Measurements from ENCODE around the gene SIVA1. TPM values are rescaled to one million over a fixed set of nuclear protein-coding genes. Genes with fewer than 3 reads are reported as not detected.

SIVA1 gene
- total RNA-seq, 2 donors from 2014 or later = 111 to 130 TPM

- Histone ChIP-seq H3K4me3 (no peak overlapping the region), H3K9me3 (no peaks in the 10 kb centered on the region), H3K27me3 (no peaks in the 10 kb centered on the region), H3K36me3 (replicated peaks in 1 of 2; ENCODE audit: insufficient read depth in 1 of 2, low read depth in 2 of 2) (peaks cover 0 to 4% of the 10 kb centered on the region in 2 donors), H3K27ac (no peak overlapping the region), H3K4me1 (no peaks in the 10 kb centered on the region)
- WGBS, 2 donors = 87 to 89% methylated on average over 3 to 18 of the region's 18 CpGs
- no peak for ATAC-seq
- no peak for TF ChIP-seq POLR2A (IDR thresholded peaks at IDR 0.05)
- TF ChIP-seq CTCF (IDR thresholded peaks at IDR 0.05) = no peak
- DNase-seq = no peak
- intact Hi-C loops (cut with DNase I) = no loop called here
Measured at GRCh38 chr14:104715416-104715815, 37.5 kb upstream of the SIVA1 start.

GRCh38 chr14:104715871-104716270 lies 37.1 kb upstream of the SIVA1 start:
- Histone ChIP-seq H3K36me3 (replicated peaks in 1 of 2; ENCODE audit: insufficient read depth in 1 of 2, low read depth in 2 of 2) (peaks cover 0 to 4% of the 10 kb centered on the region in 2 donors), H3K9me3 (no peaks in the 10 kb centered on the region), H3K27me3 (no peaks in the 10 kb centered on the region), H3K27ac (no peak overlapping the region), H3K4me1 (no peaks in the 10 kb centered on the region), H3K4me3 (no peak overlapping the region)
- DNase-seq (no peak), ATAC-seq (no peak)
- TF ChIP-seq CTCF (IDR thresholded peaks at IDR 0.05) (no peak), POLR2A (IDR thresholded peaks at IDR 0.05) (no peak)
- intact Hi-C loops (cut with DNase I) = no loop called here
- 70 to 95% methylated on average over 2 to 10 of the region's 12 CpGs for WGBS, 2 donors

- H3K4me3 ChIP-seq = no peak overlapping the region
- WGBS, 2 donors = 90 to 98% methylated on average over 12 to 22 of the region's 22 CpGs
- H3K36me3 ChIP-seq (replicated peaks in 1 of 2; ENCODE audit: insufficient read depth in 1 of 2, low read depth in 2 of 2) = no peaks in the 10 kb centered on the region
- ATAC-seq = no peak
- intact Hi-C loops (cut with DNase I) = no loop called here
- no peaks in the 10 kb centered on the region for H3K4me1 ChIP-seq
- TF ChIP-seq CTCF (IDR thresholded peaks at IDR 0.05) = no peak
- no peak for TF ChIP-seq POLR2A (IDR thresholded peaks at IDR 0.05)
- H3K9me3 ChIP-seq = no peaks in the 10 kb centered on the region
- H3K27me3 ChIP-seq = no peaks in the 10 kb centered on the region
- no peak for DNase-seq
- no peak overlapping the region for H3K27ac ChIP-seq
Measured at GRCh38 chr14:104717137-104717536, 35.8 kb upstream of the SIVA1 start.

- intact Hi-C loops (cut with DNase I) = no loop called here
- Histone ChIP-seq H3K36me3 (replicated peaks in 1 of 2; ENCODE audit: insufficient read depth in 1 of 2, low read depth in 2 of 2) (no peaks in the 10 kb centered on the region), H3K4me1 (no peaks in the 10 kb centered on the region), H3K27me3 (no peaks in the 10 kb centered on the region), H3K4me3 (no peak overlapping the region), H3K9me3 (no peaks in the 10 kb centered on the region), H3K27ac (no peak overlapping the region)
- TF ChIP-seq CTCF (IDR thresholded peaks at IDR 0.05) (no peak), POLR2A (IDR thresholded peaks at IDR 0.05) (no peak)
- 80 to 90% methylated on average over 20 of the region's 20 CpGs for WGBS, 2 donors
- DNase-seq (no peak), ATAC-seq (no peak)
Measured at GRCh38 chr14:104717646-104718045, 35.3 kb upstream of the SIVA1 start.

GRCh38 chr14:104718147-104718546 lies 34.8 kb upstream of the SIVA1 start:
- DNase-seq = no peak
- Histone ChIP-seq H3K36me3 (replicated peaks in 1 of 2; ENCODE audit: insufficient read depth in 1 of 2, low read depth in 2 of 2) (no peaks in the 10 kb centered on the region), H3K27me3 (no peaks in the 10 kb centered on the region), H3K4me3 (no peak overlapping the region), H3K4me1 (peaks cover 3% of the 10 kb centered on the region), H3K9me3 (no peaks in the 10 kb centered on the region), H3K27ac (no peak overlapping the region)
- no peak for TF ChIP-seq POLR2A (IDR thresholded peaks at IDR 0.05)
- WGBS, 2 donors = 88 to 91% methylated on average over 10 of the region's 10 CpGs
- intact Hi-C loops (cut with DNase I) = no loop called here
- ATAC-seq = no peak
